ENCODE data around the gene CCDC57.

The CCDC57 gene

GRCh38 chr17:82060614-82061013 lies 152.0 kb downstream of the CCDC57 start:
- H2AFZ ChIP-seq (ENCODE audit: low read length), result no peak overlapping the region
- H3K4me2 ChIP-seq (ENCODE audit: low read depth, low read length), result no peak overlapping the region
- H3K27me3 ChIP-seq (replicated peaks; ENCODE audit: insufficient read depth, low read length), result no peaks in the 10 kb centered on the region
- no peak overlapping the region for H3K4me3 ChIP-seq (ENCODE audit: low read length)
- peaks cover 3% of the 10 kb centered on the region; the same call in 1 of the 2 replicates for H4K20me1 ChIP-seq (ENCODE audit: insufficient read depth, low read length)
- TF ChIP-seq EZH2phosphoT487 (IDR thresholded peaks at IDR 0.05; ENCODE audit: low read length) (no peak), CTCF (IDR thresholded peaks at IDR 0.05; ENCODE audit: low read length) (no peak), EZH2 (optimal IDR thresholded peaks at IDR 0.05; ENCODE audit: low read depth, low read length) (no peak)
- H3K9ac ChIP-seq (ENCODE audit: low read length), result no peak overlapping the region
- peaks cover 15% of the 10 kb centered on the region for H3F3A ChIP-seq (ENCODE audit: insufficient read depth, low read length)
- no peak for DNase-seq
- no peaks in the 10 kb centered on the region for H3K9me3 ChIP-seq (replicated peaks; ENCODE audit: insufficient read depth, low read length)
- no peaks in the 10 kb centered on the region for H3K9me2 ChIP-seq (replicated peaks; ENCODE audit: insufficient read depth, low read length)
- peaks cover 12% of the 10 kb centered on the region for H3K4me1 ChIP-seq (ENCODE audit: low read length)
- H3K27ac ChIP-seq (ENCODE audit: low read length), result no peak overlapping the region
- H3K79me2 ChIP-seq (ENCODE audit: low read length), result peaks cover 30% of the 10 kb centered on the region
- H3K36me3 ChIP-seq (replicated peaks; ENCODE audit: insufficient read depth, low read length), result 0 out of 2 replicates have a peak, but pooled peaks cover 4% of the 10 kb centered on the region

GRCh38 chr17:82060001-82060380 lies 152.7 kb downstream of the CCDC57 start:
- no peaks in the 10 kb centered on the region for H3K27me3 ChIP-seq (replicated peaks; ENCODE audit: insufficient read depth, low read length)
- 0 out of 2 replicates have a peak, but pooled peaks cover 4% of the 10 kb centered on the region for H3K36me3 ChIP-seq (replicated peaks; ENCODE audit: insufficient read depth, low read length)
- DNase-seq, result no peak
- H3K27ac ChIP-seq (ENCODE audit: low read length), result no peak overlapping the region
- H4K20me1 ChIP-seq (ENCODE audit: insufficient read depth, low read length), result peaks cover 3% of the 10 kb centered on the region; the same call in 1 of the 2 replicates
- no peak overlapping the region for H3K4me2 ChIP-seq (ENCODE audit: low read depth, low read length)
- peaks cover 12% of the 10 kb centered on the region for H3K4me1 ChIP-seq (ENCODE audit: low read length)
- no peaks in the 10 kb centered on the region for H3K9me3 ChIP-seq (replicated peaks; ENCODE audit: insufficient read depth, low read length)
- H3K9me2 ChIP-seq (replicated peaks; ENCODE audit: insufficient read depth, low read length), result no peaks in the 10 kb centered on the region
- H3K4me3 ChIP-seq (ENCODE audit: low read length), result no peak overlapping the region
- H3F3A ChIP-seq (ENCODE audit: insufficient read depth, low read length), result peaks cover 14% of the 10 kb centered on the region
- H2AFZ ChIP-seq (ENCODE audit: low read length), result no peak overlapping the region
- peaks cover 26% of the 10 kb centered on the region for H3K79me2 ChIP-seq (ENCODE audit: low read length)
- H3K9ac ChIP-seq (ENCODE audit: low read length), result no peak overlapping the region
- no peak for TF ChIP-seq EZH2phosphoT487 (IDR thresholded peaks at IDR 0.05; ENCODE audit: low read length)
- TF ChIP-seq CTCF (IDR thresholded peaks at IDR 0.05; ENCODE audit: low read length), result no peak
- TF ChIP-seq EZH2 (optimal IDR thresholded peaks at IDR 0.05; ENCODE audit: low read depth, low read length), result no peak

- Histone ChIP-seq H3K36me3 (replicated peaks; ENCODE audit: insufficient read depth, low read length) (0 out of 2 replicates have a peak, but pooled peaks cover 4% of the 10 kb centered on the region), H3K4me1 (ENCODE audit: low read length) (peaks cover 8% of the 10 kb centered on the region), H2AFZ (ENCODE audit: low read length) (no peak overlapping the region), H3K9me3 (replicated peaks; ENCODE audit: insufficient read depth, low read length) (no peaks in the 10 kb centered on the region), H3K79me2 (ENCODE audit: low read length) (peaks cover 23% of the 10 kb centered on the region), H3F3A (ENCODE audit: insufficient read depth, low read length) (peaks cover 9% of the 10 kb centered on the region; the same call in 1 of the 2 replicates), H3K4me3 (ENCODE audit: low read length) (no peak overlapping the region), H3K4me2 (ENCODE audit: low read depth, low read length) (no peak overlapping the region), H3K9me2 (replicated peaks; ENCODE audit: insufficient read depth, low read length) (no peaks in the 10 kb centered on the region), H3K9ac (ENCODE audit: low read length) (no peak overlapping the region), H3K27ac (ENCODE audit: low read length) (no peak overlapping the region), H3K27me3 (replicated peaks; ENCODE audit: insufficient read depth, low read length) (no peaks in the 10 kb centered on the region), H4K20me1 (ENCODE audit: insufficient read depth, low read length) (peaks cover 3% of the 10 kb centered on the region; the same call in 1 of the 2 replicates)
- no peak for TF ChIP-seq EZH2 (optimal IDR thresholded peaks at IDR 0.05; ENCODE audit: low read depth, low read length)
- no peak for TF ChIP-seq CTCF (IDR thresholded peaks at IDR 0.05; ENCODE audit: low read length)
- TF ChIP-seq EZH2phosphoT487 (IDR thresholded peaks at IDR 0.05; ENCODE audit: low read length), result no peak
- DNase-seq, result no peak
Observed at GRCh38 chr17:82059272-82060000, 153.2 kb downstream of the CCDC57 start.

All from MM.1S (cell line).